OCI-LY3 (cell line): ENCODE measurements around the gene FBXL20.

Source experiments
- EZH2phosphoT487 ChIP-seq: fragments of 200-600 bp; shearing (Covaris generic); IDR thresholded peaks from 2 replicates; pipeline ENCODE4 v1.6.1; 2018; ENCODE audit warnings: antibody characterized with exemption, mixed run types, low read depth
- TF ChIP-seq, protein P1 (sequence below): fragments of 200-600, 300-600 bp; sonication (generic); IDR thresholded peaks from 2 replicates; pipeline ENCODE4 v1.5.1; 2014; ENCODE audit warnings: antibody characterized with exemption, low read length, low read depth

DNA sequence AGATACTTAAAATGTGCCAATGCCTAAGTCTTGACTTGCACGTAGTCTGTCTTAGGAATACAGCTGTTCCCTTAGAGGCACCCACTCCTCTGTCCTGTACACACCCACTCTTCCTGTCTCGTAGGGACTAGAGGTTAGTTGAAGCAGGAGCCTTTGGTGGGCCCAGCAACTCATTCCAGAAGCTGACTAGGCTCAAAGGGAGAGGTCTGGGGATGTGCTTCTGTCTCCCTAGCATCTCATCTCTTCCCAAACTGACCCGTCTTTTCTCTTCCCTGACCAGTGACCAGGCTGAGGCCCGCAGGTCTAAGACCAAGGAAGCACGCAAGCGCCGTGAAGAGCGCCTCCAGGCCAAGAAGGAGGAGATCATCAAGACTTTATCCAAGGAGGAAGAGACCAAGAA is 197.2 kb downstream of the FBXL20 start:
- TF ChIP-seq, protein P1, sequence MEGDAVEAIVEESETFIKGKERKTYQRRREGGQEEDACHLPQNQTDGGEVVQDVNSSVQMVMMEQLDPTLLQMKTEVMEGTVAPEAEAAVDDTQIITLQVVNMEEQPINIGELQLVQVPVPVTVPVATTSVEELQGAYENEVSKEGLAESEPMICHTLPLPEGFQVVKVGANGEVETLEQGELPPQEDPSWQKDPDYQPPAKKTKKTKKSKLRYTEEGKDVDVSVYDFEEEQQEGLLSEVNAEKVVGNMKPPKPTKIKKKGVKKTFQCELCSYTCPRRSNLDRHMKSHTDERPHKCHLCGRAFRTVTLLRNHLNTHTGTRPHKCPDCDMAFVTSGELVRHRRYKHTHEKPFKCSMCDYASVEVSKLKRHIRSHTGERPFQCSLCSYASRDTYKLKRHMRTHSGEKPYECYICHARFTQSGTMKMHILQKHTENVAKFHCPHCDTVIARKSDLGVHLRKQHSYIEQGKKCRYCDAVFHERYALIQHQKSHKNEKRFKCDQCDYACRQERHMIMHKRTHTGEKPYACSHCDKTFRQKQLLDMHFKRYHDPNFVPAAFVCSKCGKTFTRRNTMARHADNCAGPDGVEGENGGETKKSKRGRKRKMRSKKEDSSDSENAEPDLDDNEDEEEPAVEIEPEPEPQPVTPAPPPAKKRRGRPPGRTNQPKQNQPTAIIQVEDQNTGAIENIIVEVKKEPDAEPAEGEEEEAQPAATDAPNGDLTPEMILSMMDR: no peak
- TF ChIP-seq EZH2phosphoT487: no peak
